NT2/D1 (cell line): ENCODE measurements around the gene DOCK8.

ENCODE experiments used
- DNase-seq: peaks from one replicate; pipeline ENCODE4 v3.0.0-alpha.2; 2011; ENCODE audit warnings: low read depth, low spot score
- H3K27me3 ChIP-seq: 2 replicates; pipeline ENCODE4 v1.6.0; 2011; ENCODE audit warnings: mild to moderate bottlenecking; ENCODE audit not compliant: insufficient read length, insufficient read depth
- H3K36me3 ChIP-seq: 2 replicates; pipeline ENCODE4 v1.6.1; 2011; ENCODE audit warnings: mild to moderate bottlenecking, low read length, mixed read lengths; ENCODE audit not compliant: insufficient read depth, insufficient read length
- H3K4me1 ChIP-seq: 2 replicates; pipeline ENCODE4 v1.5.1; 2011; ENCODE audit not compliant: insufficient read depth, insufficient read length
- H3K4me3 ChIP-seq: 2 replicates; pipeline ENCODE4 v1.5.1; 2011; ENCODE audit warnings: low read depth; ENCODE audit not compliant: insufficient read length
- H3K9ac ChIP-seq: 2 replicates; pipeline ENCODE4 v1.6.0; 2011; ENCODE audit warnings: low read depth; ENCODE audit not compliant: insufficient read length
- H3K9me3 ChIP-seq: 2 replicates; pipeline ENCODE4 v1.5.1; 2011; ENCODE audit warnings: mild to moderate bottlenecking, low read length; ENCODE audit not compliant: insufficient read depth
- SUZ12 ChIP-seq: IDR thresholded peaks from 2 replicates; pipeline ENCODE4 v1.6.1; 2011; ENCODE audit not compliant: insufficient read length, insufficient read depth; ENCODE audit errors: extremely low read depth
- YY1 ChIP-seq: IDR thresholded peaks from 2 replicates; pipeline ENCODE4 v1.6.1; 2011; ENCODE audit not compliant: insufficient read length, insufficient read depth
- ZNF274 ChIP-seq: IDR thresholded peaks from 2 replicates; pipeline ENCODE4 v1.6.1; 2011; ENCODE audit warnings: mild to moderate bottlenecking, low read depth, low read length

The DOCK8 gene

DNA sequence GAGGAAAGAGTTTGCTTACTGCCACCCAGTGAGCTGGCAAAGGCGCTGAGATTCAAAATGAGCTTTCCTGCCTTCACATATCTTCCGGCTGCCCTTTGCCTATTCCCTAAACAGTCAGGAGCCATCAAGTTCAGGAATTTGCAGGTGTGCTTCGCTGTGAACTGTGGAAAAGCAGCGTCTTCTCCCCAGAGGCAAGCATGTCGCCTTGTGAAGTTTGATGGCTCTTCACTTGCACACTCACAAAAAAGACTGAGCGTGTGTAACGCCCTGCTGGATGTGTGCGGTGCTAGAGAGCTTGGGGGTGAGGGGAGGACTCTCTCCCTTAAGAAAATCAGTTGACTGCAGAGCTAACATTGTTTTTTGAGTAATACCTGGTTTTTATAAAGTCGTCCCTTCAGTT, 288.7 kb downstream of the DOCK8 start:
- peaks cover 19% of the 10 kb centered on the region for H3K27me3 ChIP-seq
- H3K4me3 ChIP-seq = peak overlapping the region; percentile 60
- DNase-seq = no peak
- no peak overlapping the region for H3K9ac ChIP-seq
- TF ChIP-seq SUZ12 (no peak), ZNF274 (no peak), YY1 (no peak)
- no peaks in the 10 kb centered on the region for H3K9me3 ChIP-seq
- H3K4me1 ChIP-seq = no peaks in the 10 kb centered on the region
- H3K36me3 ChIP-seq = no peaks in the 10 kb centered on the region

- Histone ChIP-seq H3K9ac (peak within 1 kb of the TSS; percentile 88), H3K9me3 (no peaks in the 10 kb centered on the region), H3K27me3 (peaks cover 19% of the 10 kb centered on the region), H3K4me3 (peak within 1 kb of the TSS; percentile 60), H3K36me3 (no peaks in the 10 kb centered on the region), H3K4me1 (no peaks in the 10 kb centered on the region)
- peak; percentile 68 for DNase-seq
- TF ChIP-seq YY1 (no peak), SUZ12 (no peak), ZNF274 (no peak)
Measured at GRCh38 chr9:503881-504852, 289.5 kb downstream of the DOCK8 start, which contains the start of gene KANK1. TSS of gene KANK1 (plus strand) at chr9:504695.

DNA sequence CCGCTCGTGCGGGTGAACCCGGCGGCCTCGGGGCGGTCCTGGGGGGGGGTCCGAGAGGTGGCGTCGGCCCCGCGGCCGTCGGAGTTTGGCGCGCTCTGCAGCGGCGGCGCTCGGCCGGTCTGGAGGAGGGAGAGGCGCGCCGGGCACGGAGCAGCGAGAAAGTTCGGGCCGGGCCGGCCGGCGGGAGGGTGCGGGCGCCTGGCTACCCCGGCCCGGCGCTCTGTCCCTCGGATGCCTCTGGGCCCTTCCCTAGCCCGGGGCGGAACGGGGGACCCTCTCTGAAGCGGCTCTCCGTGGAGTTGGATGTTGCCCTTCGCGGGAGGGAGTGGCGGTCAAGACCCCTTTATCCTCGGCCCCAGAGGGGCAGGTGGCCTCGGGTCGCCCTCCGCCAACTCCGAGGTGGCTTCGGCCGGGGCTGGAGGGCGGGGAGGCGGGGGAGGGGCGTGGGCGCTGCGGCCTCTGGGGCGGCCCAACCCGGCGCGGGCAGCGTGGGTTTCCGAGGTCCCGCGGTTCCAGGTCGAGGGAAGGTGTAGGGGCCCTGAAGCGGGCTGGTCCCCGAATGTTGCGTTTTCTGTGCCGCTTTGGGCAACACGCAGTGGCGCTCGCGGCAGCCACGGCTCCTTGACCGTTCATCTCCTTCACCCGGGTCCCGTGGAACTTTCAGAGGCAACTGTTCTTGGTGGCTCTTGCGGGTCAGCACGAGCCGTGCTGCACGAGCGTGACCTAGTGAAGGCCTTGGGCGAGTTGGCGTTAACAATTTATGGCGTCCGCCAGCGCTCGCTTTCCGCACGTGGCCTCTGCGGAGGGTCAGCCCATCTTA, 290.5 kb downstream of the DOCK8 start:
- H3K36me3 ChIP-seq = no peaks in the 10 kb centered on the region
- no peaks in the 10 kb centered on the region for H3K9me3 ChIP-seq
- H3K9ac ChIP-seq = peak overlapping the region; percentile 88
- TF ChIP-seq SUZ12 = no peak
- no peak for TF ChIP-seq ZNF274
- TF ChIP-seq YY1 = no peak
- H3K4me1 ChIP-seq = no peaks in the 10 kb centered on the region
- no peak for DNase-seq
- H3K27me3 ChIP-seq = peaks cover 19% of the 10 kb centered on the region
- H3K4me3 ChIP-seq = peak overlapping the region; percentile 60

GRCh38 chr9:505741-506059, 291.0 kb downstream of the DOCK8 start:
- Histone ChIP-seq H3K4me1 (no peaks in the 10 kb centered on the region), H3K9ac (peak overlapping the region; percentile 88), H3K4me3 (peak overlapping the region; percentile 60), H3K27me3 (peaks cover 19% of the 10 kb centered on the region), H3K9me3 (no peaks in the 10 kb centered on the region), H3K36me3 (no peaks in the 10 kb centered on the region)
- no peak for DNase-seq
- TF ChIP-seq ZNF274 (no peak), SUZ12 (no peak), YY1 (no peak)

DNA sequence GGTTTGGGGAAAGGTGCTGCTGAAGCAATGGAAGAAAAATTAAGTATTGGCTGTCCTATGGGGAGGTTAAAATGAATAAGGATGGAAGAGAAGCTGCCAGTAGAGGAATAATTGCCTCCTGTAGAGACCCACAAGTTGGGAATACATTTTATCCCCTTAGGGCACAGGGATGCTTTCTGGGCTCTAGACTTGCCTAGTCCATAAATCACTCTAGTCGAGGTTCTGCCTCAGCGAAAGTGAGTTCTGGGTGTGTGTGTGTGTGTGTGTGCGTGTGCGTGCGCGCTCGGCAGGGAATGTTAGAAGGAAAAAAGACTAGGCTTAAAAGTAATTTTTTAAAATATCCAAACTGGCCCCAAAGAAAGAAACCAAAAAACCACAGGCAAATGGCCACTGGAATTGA, 291.6 kb downstream of the DOCK8 start:
- no peak for DNase-seq
- Histone ChIP-seq H3K4me3 (no peak overlapping the region), H3K36me3 (no peaks in the 10 kb centered on the region)

DNA sequence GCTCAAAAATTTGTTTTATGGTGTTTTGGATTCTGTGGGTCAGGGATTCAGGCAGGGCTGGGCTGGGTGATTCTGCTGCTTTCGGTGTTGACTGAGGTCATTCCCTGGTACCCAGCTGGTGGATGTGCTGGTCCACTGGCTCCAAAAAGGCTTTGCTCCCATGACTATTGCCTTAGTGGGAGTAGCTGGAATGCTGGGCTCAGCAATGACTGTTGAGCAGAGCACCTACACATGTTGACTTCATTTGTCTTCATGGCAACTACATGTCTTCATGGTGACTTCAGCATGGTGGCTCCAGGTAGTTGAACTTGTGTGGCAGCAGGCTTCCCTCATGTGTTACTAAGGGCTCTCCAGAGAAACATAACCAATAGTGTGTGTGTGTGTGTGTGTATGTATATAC, 297.2 kb downstream of the DOCK8 start:
- no peaks in the 10 kb centered on the region for H3K9me3 ChIP-seq
- no peak for TF ChIP-seq YY1
- no peak for TF ChIP-seq SUZ12
- no peak for TF ChIP-seq ZNF274
- H3K36me3 ChIP-seq = no peaks in the 10 kb centered on the region
- no peak for DNase-seq
- H3K4me3 ChIP-seq = no peak overlapping the region
- H3K27me3 ChIP-seq = no peaks in the 10 kb centered on the region
- H3K4me1 ChIP-seq = no peaks in the 10 kb centered on the region
- no peak overlapping the region for H3K9ac ChIP-seq

More for the DNA sequence above, 291.6 kb downstream of the DOCK8 start:
- no peak overlapping the region for H3K9ac ChIP-seq
- no peaks in the 10 kb centered on the region for H3K4me1 ChIP-seq
- TF ChIP-seq ZNF274 (no peak), SUZ12 (no peak), YY1 (no peak)
- peaks cover 19% of the 10 kb centered on the region for H3K27me3 ChIP-seq
- H3K9me3 ChIP-seq = no peaks in the 10 kb centered on the region

DNA sequence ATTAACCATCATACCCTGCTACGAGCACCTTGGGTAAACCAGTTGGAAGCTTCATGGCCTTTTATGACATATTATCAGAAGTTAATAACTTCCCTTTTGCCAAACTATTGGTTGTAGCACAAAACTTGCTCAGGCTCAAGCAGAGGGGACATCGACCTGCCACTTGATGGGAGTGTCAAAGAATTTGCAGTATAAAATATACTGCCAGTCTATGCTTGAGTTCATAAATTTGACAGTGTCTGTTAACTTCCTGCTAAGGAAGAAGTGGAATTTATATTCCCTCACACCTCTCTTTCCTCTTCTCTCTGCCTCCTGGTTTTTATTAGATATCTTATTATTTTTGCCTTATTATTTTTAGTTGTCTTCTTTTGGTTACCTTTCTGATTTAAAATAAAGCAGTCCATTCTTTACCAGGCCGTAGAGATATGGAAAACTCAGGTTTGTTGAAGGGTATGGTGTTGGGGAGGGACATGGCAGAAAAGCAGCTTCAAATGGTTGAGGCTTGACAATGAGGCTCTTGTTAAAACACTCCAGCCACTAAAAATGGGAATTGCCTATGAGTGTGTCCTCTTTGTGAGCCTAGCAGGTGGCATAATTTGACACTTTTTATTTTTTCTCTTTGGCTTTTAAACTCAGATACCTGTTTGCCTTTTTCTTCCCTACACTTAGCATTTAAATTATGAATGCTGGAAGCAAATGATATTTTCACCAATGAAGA, 298.0 kb downstream of the DOCK8 start:
- no peak overlapping the region for H3K4me3 ChIP-seq
- no peaks in the 10 kb centered on the region for H3K4me1 ChIP-seq
- no peak for DNase-seq
- no peak overlapping the region for H3K9ac ChIP-seq
- H3K36me3 ChIP-seq = no peaks in the 10 kb centered on the region
- no peak for TF ChIP-seq YY1
- TF ChIP-seq ZNF274 = no peak
- no peak for TF ChIP-seq SUZ12
- H3K27me3 ChIP-seq = no peaks in the 10 kb centered on the region
- no peaks in the 10 kb centered on the region for H3K9me3 ChIP-seq
